Esophagus mucosa (tissue), 1 donor: ENCODE measurements around the gene MMP1. TPM values are rescaled to one million over a fixed set of nuclear protein-coding genes. Genes with fewer than 3 reads are reported as not detected.
"Not testable (repeated sequence)": the region's sequence is repeated elsewhere in the genome, so short reads cannot be mapped to it uniquely, and the experiment has no call there.

Source experiments
- ATAC-seq: fragments of 200-7000 bp; cut with Tn5 transposase; one replicate; pipeline ENCODE4 v1.9.1; 2020
- total RNA-seq: library from RNA; stranded (reverse); gene quantifications from one replicate; pipeline ENCODE4 v1.2.4, GENCODE V29; 2023
- donor health status: DM: yes; HTN: yes; CAD: no.

The MMP1 gene
- total RNA-seq, 1 donor from 2014 or later = 3.5 TPM

- no peak for ATAC-seq
Observed at GRCh38 chr11:102757823-102758549, 40.0 kb downstream of the MMP1 start.

DNA sequence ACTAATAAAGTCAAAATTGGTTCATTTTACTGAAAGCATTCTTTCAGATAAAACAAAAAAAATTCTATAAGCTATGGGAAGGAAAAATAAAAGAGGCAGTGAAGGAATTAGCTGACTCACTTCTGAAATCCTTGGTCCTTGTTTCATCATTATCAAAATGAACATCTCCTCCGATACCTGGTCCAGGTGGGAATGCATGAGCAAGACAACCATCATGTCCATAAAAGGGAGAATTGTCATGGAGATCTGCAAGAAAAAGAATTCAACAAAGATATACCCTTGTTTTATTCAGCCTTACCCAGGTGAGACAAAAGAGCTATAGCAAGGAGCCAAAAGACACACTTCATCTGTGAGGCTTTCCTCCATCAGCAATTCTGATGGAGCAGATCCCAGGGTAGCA is 44.7 kb downstream of the MMP1 start:
- no peak for ATAC-seq

- no peak for ATAC-seq
Observed at GRCh38 chr11:102751673-102752072, 46.3 kb downstream of the MMP1 start.

DNA sequence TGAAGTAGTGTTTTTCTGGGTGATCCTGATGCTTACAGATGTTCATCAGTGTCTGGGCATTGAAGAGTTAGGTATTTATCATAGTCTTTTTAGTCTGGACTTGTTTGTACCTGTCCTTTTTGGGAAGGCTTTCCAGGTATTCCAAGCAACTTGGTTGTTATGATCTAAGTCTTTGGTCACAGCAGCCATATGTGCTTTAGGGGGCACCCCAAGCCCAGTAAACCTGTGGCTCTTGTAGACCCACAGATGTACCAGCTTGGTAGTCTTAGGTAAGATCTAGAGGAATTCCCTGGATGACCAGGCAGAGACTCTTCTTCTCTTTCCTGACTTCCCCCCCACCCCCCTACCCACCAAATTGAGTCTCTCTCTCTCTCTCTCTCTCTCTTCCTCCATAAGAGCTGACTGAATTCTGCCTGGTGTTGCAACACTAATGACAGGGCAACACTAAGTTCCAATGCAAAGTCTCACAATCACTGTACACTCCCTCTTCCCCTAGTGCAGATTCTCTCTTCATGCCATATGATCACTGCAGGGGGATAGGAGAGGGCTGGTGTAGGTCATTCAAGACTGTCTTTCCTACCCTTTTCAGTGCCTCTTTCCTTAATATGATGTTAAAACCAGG is 48.7 kb downstream of the MMP1 start:
- ATAC-seq = no peak

- ATAC-seq = not testable (repeated sequence)
Observed at GRCh38 chr11:102746746-102747578, 51.0 kb downstream of the MMP1 start.

Other genes starting within 250 kb of the MMP1 start
- gene MMP20, start 172.8 kb downstream of the MMP1 start, total RNA-seq = not detected
- gene MMP27, start 92.4 kb downstream of the MMP1 start, total RNA-seq = not detected
- not detected for gene MMP8, start 73.2 kb downstream of the MMP1 start, total RNA-seq
- 1.4 TPM for gene MMP10, start 17.5 kb downstream of the MMP1 start, total RNA-seq
- gene MMP3, start 45.4 kb upstream of the MMP1 start, total RNA-seq = 0.56 TPM
- gene MMP12, start 76.8 kb upstream of the MMP1 start, total RNA-seq = 0.16 TPM
- gene MMP13, start 157.6 kb upstream of the MMP1 start, total RNA-seq = not detected